Uterus (tissue), 2 donors: ENCODE results near the gene INS.
A peak's percentile ranks its signal among the peaks of the same experiment; 100 is the strongest.

ENCODE experiments used
- CTCF ChIP-seq, 4 experiments: fragments of 200-600 bp in 2 of 4; fragments of 450-650 bp in 2 of 4; sonication (generic) in 2 of 4; IDR thresholded peaks; one replicate each; pipeline ENCODE4 v1.5.1; 2016 to 2019; ENCODE audit warnings: antibody characterized with exemption in 4 of 4, mild to moderate bottlenecking in 2 of 4, moderate library complexity in 1 of 4
- POLR2A ChIP-seq, 2 donors: fragments of 450-650 bp; IDR thresholded peaks; one replicate each; pipeline ENCODE4 v1.6.1; 2016; ENCODE audit warnings: antibody characterized with exemption in 2 of 2, mild to moderate bottlenecking in 1 of 2, moderate library complexity in 1 of 2

GRCh38 chr11:2149864-2150847 is 10.9 kb downstream of the INS start:
- peak in 3 of 4 experiments; percentile 22 to 52 (median 44) for TF ChIP-seq CTCF (IDR thresholded peaks at IDR 0.05)
- TF ChIP-seq POLR2A (IDR thresholded peaks at IDR 0.05), result no peak
